ENCODE results near the gene RGS6.

- TF ChIP-seq, protein P1, sequence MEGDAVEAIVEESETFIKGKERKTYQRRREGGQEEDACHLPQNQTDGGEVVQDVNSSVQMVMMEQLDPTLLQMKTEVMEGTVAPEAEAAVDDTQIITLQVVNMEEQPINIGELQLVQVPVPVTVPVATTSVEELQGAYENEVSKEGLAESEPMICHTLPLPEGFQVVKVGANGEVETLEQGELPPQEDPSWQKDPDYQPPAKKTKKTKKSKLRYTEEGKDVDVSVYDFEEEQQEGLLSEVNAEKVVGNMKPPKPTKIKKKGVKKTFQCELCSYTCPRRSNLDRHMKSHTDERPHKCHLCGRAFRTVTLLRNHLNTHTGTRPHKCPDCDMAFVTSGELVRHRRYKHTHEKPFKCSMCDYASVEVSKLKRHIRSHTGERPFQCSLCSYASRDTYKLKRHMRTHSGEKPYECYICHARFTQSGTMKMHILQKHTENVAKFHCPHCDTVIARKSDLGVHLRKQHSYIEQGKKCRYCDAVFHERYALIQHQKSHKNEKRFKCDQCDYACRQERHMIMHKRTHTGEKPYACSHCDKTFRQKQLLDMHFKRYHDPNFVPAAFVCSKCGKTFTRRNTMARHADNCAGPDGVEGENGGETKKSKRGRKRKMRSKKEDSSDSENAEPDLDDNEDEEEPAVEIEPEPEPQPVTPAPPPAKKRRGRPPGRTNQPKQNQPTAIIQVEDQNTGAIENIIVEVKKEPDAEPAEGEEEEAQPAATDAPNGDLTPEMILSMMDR (IDR thresholded peaks at IDR 0.05; ENCODE audit: low read length): no peak
- no peak for TF ChIP-seq EZH2 (IDR thresholded peaks at IDR 0.05; ENCODE audit: borderline replicate concordance, low read length)
Measured at GRCh38 chr14:72366619-72367018, 434.4 kb downstream of the RGS6 start.

Data from OCI-LY1 (cell line).